Measurements from ENCODE around the gene COPS6. TPM values are rescaled to one million over a fixed set of nuclear protein-coding genes. Genes with fewer than 3 reads are reported as not detected.

COPS6 gene
- polyA plus RNA-seq (2011; rRNA removed) (195 and 234 TPM in 2 replicates), polyA minus RNA-seq (2011; rRNA and poly(A)+ RNA removed) (169 and 252 TPM in 2 replicates)

- peak within 1 kb of the TSS; percentile 89 for H3K4me3 ChIP-seq (ENCODE audit: low read depth, low read length)
- DNase-seq (ENCODE audit: low read depth) = no peak
- TF ChIP-seq CTCF (IDR thresholded peaks at IDR 0.05; ENCODE audit: insufficient read depth, low read depth, low read length) = no peak
- peaks cover 30% of the 10 kb centered on the region for H3K36me3 ChIP-seq (ENCODE audit: control insufficient read depth, insufficient read depth, low read length)
- ChIA-PET POLR2A (interaction anchor here (0.6 to 0.8 kb wide), 2 partner anchors 12 to 89 kb away, joined by 3 to 8 read pairs; partner anchors contain the start of gene STAG3), CTCF (interaction anchor here (0.8 to 1.3 kb wide), 4 partner anchors 11 to 90 kb away, joined by 3 to 6 read pairs (median 4); no protein-coding TSS in a partner anchor)
- no peaks in the 10 kb centered on the region for H3K27me3 ChIP-seq (ENCODE audit: control insufficient read depth, insufficient read depth, low read length)
These were observed at the start of gene COPS6 for GRCh38 chr7:100088621-100089457. Gene COPS6, plus strand, starts transcription at chr7:100088969. Its CDS starts 22 bp downstream, at chr7:100088991.

GRCh38 chr7:100040575-100040974 lies 48.2 kb upstream of the COPS6 start:
- CTCF ChIA-PET = interaction anchor here (0.6 kb wide), 1 partner anchor 9 kb away, joined by 3 read pairs; the partner anchor contains the start of gene ZSCAN21
- H3K4me3 ChIP-seq (ENCODE audit: low read depth, low read length) = no peak overlapping the region
- TF ChIP-seq CTCF (IDR thresholded peaks at IDR 0.05; ENCODE audit: insufficient read depth, low read depth, low read length) = no peak
- POLR2A ChIA-PET = no interaction called here
- no peaks in the 10 kb centered on the region for H3K27me3 ChIP-seq (ENCODE audit: control insufficient read depth, insufficient read depth, low read length)
- peaks cover 6% of the 10 kb centered on the region for H3K36me3 ChIP-seq (ENCODE audit: control insufficient read depth, insufficient read depth, low read length)
- no peak for DNase-seq (ENCODE audit: low read depth)

- H3K27me3 ChIP-seq (ENCODE audit: control insufficient read depth, insufficient read depth, low read length) = no peaks in the 10 kb centered on the region
- H3K36me3 ChIP-seq (ENCODE audit: control insufficient read depth, insufficient read depth, low read length) = no peaks in the 10 kb centered on the region; the same call in 1 of the 2 replicates
- ChIA-PET POLR2A (no interaction called here), CTCF (interaction anchor here (0.5 to 1.4 kb wide), 2 partner anchors 8 to 22 kb away, joined by 3 to 4 read pairs; no protein-coding TSS in a partner anchor)
- no peak overlapping the region for H3K4me3 ChIP-seq (ENCODE audit: low read depth, low read length)
- no peak for TF ChIP-seq CTCF (IDR thresholded peaks at IDR 0.05; ENCODE audit: insufficient read depth, low read depth, low read length)
- DNase-seq (ENCODE audit: low read depth) = no peak
These were observed 44.1 kb upstream of the COPS6 start for GRCh38 chr7:100044718-100045117.

- no peak for TF ChIP-seq CTCF (IDR thresholded peaks at IDR 0.05; ENCODE audit: insufficient read depth, low read depth, low read length)
- no peak for DNase-seq (ENCODE audit: low read depth)
- Histone ChIP-seq H3K4me3 (ENCODE audit: low read depth, low read length) (no peak overlapping the region), H3K27me3 (ENCODE audit: control insufficient read depth, insufficient read depth, low read length) (no peaks in the 10 kb centered on the region), H3K36me3 (ENCODE audit: control insufficient read depth, insufficient read depth, low read length) (no peaks in the 10 kb centered on the region; the same call in 1 of the 2 replicates)
- ChIA-PET POLR2A (no interaction called here), CTCF (no interaction called here)
These were observed 40.1 kb upstream of the COPS6 start for GRCh38 chr7:100048680-100049079.

All from BJ (cell line).